SK-N-SH (cell line): ENCODE results near the gene MYMK.

ENCODE experiments used
- EP300 ChIP-seq, 2 experiments: IDR thresholded peaks; 2 replicates each; pipeline versions ENCODE4 v1.4.0 to v1.6.1; 2012; ENCODE audit warnings: borderline replicate concordance in 1 of 2, low read depth in 1 of 2, low read length in 1 of 2
- RFX5 ChIP-seq: IDR thresholded peaks from 2 replicates; pipeline ENCODE4 v1.6.1; 2012; ENCODE audit warnings: mild to moderate bottlenecking, improper control_type of control experiment, low read length

- no peak for TF ChIP-seq EP300 (IDR thresholded peaks at IDR 0.05; ENCODE audit: borderline replicate concordance in 1 of 2, low read depth in 1 of 2, low read length in 1 of 2)
- TF ChIP-seq RFX5 = no peak
These were observed 11.3 kb upstream of the MYMK start for GRCh38 chr9:133536080-133536479.
